Neural cell (in vitro differentiated cells): Measurements from ENCODE around the gene ZNF830. TPM values are rescaled to one million over a fixed set of nuclear protein-coding genes. Genes with fewer than 3 reads are reported as not detected.

Experiments used
- H2AFZ ChIP-seq: fragments of 200-600, 300-800 bp; sonication (generic), shearing (Covaris generic); 2 replicates; pipeline ENCODE4 v1.6.0; 2014; ENCODE audit warnings: low read depth, mild to moderate bottlenecking, antibody characterized with exemption, low read length, moderate library complexity
- H3F3A ChIP-seq: fragments of 200-600 bp; shearing (Covaris generic); 2 replicates; pipeline ENCODE4 v1.6.1; 2016; ENCODE audit warnings: mild to moderate bottlenecking, moderate library complexity, mixed read lengths, antibody characterized with exemption, low read length; ENCODE audit not compliant: insufficient read depth, poor library complexity, severe bottlenecking
- H3K27ac ChIP-seq: fragments of 200-600, 300-800 bp; sonication (generic), shearing (Covaris generic); 2 replicates; pipeline ENCODE4 v1.5.1; 2014; ENCODE audit warnings: mild to moderate bottlenecking, low read length, moderate library complexity
- H3K27me3 ChIP-seq: fragments of 300-800, 200-600 bp; sonication (generic), shearing (Covaris generic); 2 replicates; pipeline ENCODE4 v1.6.0; 2014; ENCODE audit warnings: mild to moderate bottlenecking, low read depth, low read length, moderate library complexity; ENCODE audit not compliant: insufficient read depth
- H3K36me3 ChIP-seq: fragments of 300-800, 200-600 bp; sonication (generic), shearing (Covaris generic); 2 replicates; pipeline ENCODE4 v1.5.1; 2014; ENCODE audit warnings: mild to moderate bottlenecking, antibody characterized with exemption, low read length, moderate library complexity; ENCODE audit not compliant: insufficient read depth
- H3K4me2 ChIP-seq: fragments of 300-800, 200-600 bp; sonication (generic), shearing (Covaris generic); 2 replicates; pipeline ENCODE4 v1.6.0; 2014; ENCODE audit warnings: mild to moderate bottlenecking, low read length
- H3K4me3 ChIP-seq: fragments of 300-800, 200-600 bp; sonication (generic), shearing (Covaris generic); 2 replicates; pipeline ENCODE4 v1.5.1; 2014; ENCODE audit warnings: mild to moderate bottlenecking, low read length, moderate library complexity
- H3K79me2 ChIP-seq: fragments of 200-600 bp; shearing (Covaris generic); replicated peaks from 2 replicates; pipeline ENCODE4 v1.6.0; 2014; ENCODE audit warnings: mild to moderate bottlenecking, low read length, moderate library complexity; ENCODE audit not compliant: insufficient read depth
- H3K9ac ChIP-seq: fragments of 300-800, 200-600 bp; sonication (generic), shearing (Covaris generic); 2 replicates; pipeline ENCODE4 v1.6.1; 2016; ENCODE audit warnings: mild to moderate bottlenecking, low read length, mixed read lengths
- H3K9me2 ChIP-seq: fragments of 200-600 bp; shearing (Covaris generic); 2 replicates; pipeline ENCODE4 v1.6.1; 2016; ENCODE audit warnings: mild to moderate bottlenecking, low read length, mixed read lengths; ENCODE audit not compliant: insufficient read depth
- H3K9me3 ChIP-seq: fragments of 200-600, 300-800 bp; sonication (generic), shearing (Covaris generic); 2 replicates; pipeline ENCODE4 v1.6.1; 2016; ENCODE audit warnings: mild to moderate bottlenecking, mixed run types, low read length, moderate library complexity, mixed read lengths
- H4K20me1 ChIP-seq: fragments of 200-600 bp; shearing (Covaris generic); 2 replicates; pipeline ENCODE4 v1.6.1; 2016; ENCODE audit warnings: mild to moderate bottlenecking, mixed run types; ENCODE audit not compliant: insufficient read depth
- EP300 ChIP-seq: fragments of 450-650 bp; conservative IDR thresholded peaks from 2 replicates; pipeline ENCODE4 v1.6.1; 2014; ENCODE audit warnings: antibody characterized with exemption, mild to moderate bottlenecking, moderate library complexity; ENCODE audit not compliant: poor library complexity, severe bottlenecking
- EZH2 ChIP-seq: fragments of 200-600, 300-800 bp; shearing (Covaris generic), sonication (generic); IDR thresholded peaks from 2 replicates; pipeline ENCODE4 v1.6.1; 2014; ENCODE audit warnings: antibody characterized with exemption, low read length, borderline replicate concordance, mild to moderate bottlenecking; ENCODE audit not compliant: insufficient read depth, poor library complexity, severe bottlenecking
- MXI1 ChIP-seq: fragments of 450-650 bp; conservative IDR thresholded peaks from 2 replicates; pipeline ENCODE4 v1.6.1; 2014; ENCODE audit warnings: antibody characterized with exemption, mild to moderate bottlenecking; ENCODE audit not compliant: poor library complexity, severe bottlenecking
- POLR2AphosphoS5 ChIP-seq: IDR thresholded peaks from 2 replicates; pipeline ENCODE4 v1.6.1; 2012
- RAD21 ChIP-seq: fragments of 450-650 bp; conservative IDR thresholded peaks from 2 replicates; pipeline ENCODE4 v1.6.1; 2014; ENCODE audit warnings: antibody characterized with exemption, mild to moderate bottlenecking, moderate library complexity
- SMC3 ChIP-seq: fragments of 450-650 bp; conservative IDR thresholded peaks from 2 replicates; pipeline ENCODE4 v1.6.1; 2014; ENCODE audit warnings: antibody characterized with exemption, mild to moderate bottlenecking, moderate library complexity; ENCODE audit not compliant: poor library complexity
- TAF1 ChIP-seq: IDR thresholded peaks from 2 replicates; pipeline ENCODE4 v1.6.1; 2012; ENCODE audit warnings: low read depth
- polyA plus RNA-seq: library from polyadenylated mRNA; depleted of rRNA; stranded (reverse); fragments of >200 nt; gene quantifications from 2 replicates; pipeline ENCODE4 v1.2.3, GENCODE V29; 2014
- TF ChIP-seq, protein P1 (sequence below): IDR thresholded peaks from 2 replicates; pipeline ENCODE4 v1.6.1; 2012; ENCODE audit warnings: borderline replicate concordance
- TF ChIP-seq, protein P2 (sequence below): fragments of 450-650 bp; IDR thresholded peaks from 2 replicates; pipeline ENCODE4 v1.5.1; 2014; ENCODE audit warnings: antibody characterized with exemption, mild to moderate bottlenecking, moderate library complexity; ENCODE audit not compliant: poor library complexity, severe bottlenecking

Gene ZNF830
- polyA plus RNA-seq, 1 donor from 2014 or later, result 14.7 TPM

DNA sequence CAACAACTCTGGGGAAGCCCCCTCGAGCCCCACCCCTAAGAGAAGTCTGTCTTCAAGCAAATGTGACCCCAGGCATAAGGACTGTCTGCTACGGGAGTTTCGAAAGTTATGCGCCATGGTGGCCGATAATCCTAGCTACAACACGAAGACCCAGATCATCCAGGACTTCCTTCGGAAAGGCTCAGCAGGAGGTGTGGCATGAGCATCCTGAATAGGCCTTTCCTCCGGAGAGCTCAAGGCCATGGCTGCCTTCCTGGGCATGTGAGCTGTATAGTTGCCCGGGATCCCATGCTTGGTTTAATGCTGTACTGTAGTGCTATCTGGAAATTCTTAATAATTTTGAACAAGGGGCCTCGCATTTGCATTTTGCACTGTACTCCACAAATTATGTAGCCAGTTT is 28.1 kb downstream of the ZNF830 start:
- Histone ChIP-seq H3F3A (no peaks in the 10 kb centered on the region), H3K9me3 (no peaks in the 10 kb centered on the region), H4K20me1 (no peaks in the 10 kb centered on the region), H3K27ac (no peak overlapping the region), H3K79me2 (peaks cover under 1% of the 10 kb centered on the region), H3K36me3 (no peaks in the 10 kb centered on the region), H3K9ac (no peak overlapping the region), H3K9me2 (no peaks in the 10 kb centered on the region), H3K4me3 (no peak overlapping the region), H3K4me2 (no peak overlapping the region), H3K27me3 (no peaks in the 10 kb centered on the region), H2AFZ (no peak overlapping the region)
- TF ChIP-seq SMC3, result no peak
- TF ChIP-seq, protein P1, sequence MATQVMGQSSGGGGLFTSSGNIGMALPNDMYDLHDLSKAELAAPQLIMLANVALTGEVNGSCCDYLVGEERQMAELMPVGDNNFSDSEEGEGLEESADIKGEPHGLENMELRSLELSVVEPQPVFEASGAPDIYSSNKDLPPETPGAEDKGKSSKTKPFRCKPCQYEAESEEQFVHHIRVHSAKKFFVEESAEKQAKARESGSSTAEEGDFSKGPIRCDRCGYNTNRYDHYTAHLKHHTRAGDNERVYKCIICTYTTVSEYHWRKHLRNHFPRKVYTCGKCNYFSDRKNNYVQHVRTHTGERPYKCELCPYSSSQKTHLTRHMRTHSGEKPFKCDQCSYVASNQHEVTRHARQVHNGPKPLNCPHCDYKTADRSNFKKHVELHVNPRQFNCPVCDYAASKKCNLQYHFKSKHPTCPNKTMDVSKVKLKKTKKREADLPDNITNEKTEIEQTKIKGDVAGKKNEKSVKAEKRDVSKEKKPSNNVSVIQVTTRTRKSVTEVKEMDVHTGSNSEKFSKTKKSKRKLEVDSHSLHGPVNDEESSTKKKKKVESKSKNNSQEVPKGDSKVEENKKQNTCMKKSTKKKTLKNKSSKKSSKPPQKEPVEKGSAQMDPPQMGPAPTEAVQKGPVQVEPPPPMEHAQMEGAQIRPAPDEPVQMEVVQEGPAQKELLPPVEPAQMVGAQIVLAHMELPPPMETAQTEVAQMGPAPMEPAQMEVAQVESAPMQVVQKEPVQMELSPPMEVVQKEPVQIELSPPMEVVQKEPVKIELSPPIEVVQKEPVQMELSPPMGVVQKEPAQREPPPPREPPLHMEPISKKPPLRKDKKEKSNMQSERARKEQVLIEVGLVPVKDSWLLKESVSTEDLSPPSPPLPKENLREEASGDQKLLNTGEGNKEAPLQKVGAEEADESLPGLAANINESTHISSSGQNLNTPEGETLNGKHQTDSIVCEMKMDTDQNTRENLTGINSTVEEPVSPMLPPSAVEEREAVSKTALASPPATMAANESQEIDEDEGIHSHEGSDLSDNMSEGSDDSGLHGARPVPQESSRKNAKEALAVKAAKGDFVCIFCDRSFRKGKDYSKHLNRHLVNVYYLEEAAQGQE, result no peak
- TF ChIP-seq TAF1, result no peak
- TF ChIP-seq MXI1, result no peak
- TF ChIP-seq RAD21, result no peak
- TF ChIP-seq EP300, result no peak
- TF ChIP-seq, protein P2, sequence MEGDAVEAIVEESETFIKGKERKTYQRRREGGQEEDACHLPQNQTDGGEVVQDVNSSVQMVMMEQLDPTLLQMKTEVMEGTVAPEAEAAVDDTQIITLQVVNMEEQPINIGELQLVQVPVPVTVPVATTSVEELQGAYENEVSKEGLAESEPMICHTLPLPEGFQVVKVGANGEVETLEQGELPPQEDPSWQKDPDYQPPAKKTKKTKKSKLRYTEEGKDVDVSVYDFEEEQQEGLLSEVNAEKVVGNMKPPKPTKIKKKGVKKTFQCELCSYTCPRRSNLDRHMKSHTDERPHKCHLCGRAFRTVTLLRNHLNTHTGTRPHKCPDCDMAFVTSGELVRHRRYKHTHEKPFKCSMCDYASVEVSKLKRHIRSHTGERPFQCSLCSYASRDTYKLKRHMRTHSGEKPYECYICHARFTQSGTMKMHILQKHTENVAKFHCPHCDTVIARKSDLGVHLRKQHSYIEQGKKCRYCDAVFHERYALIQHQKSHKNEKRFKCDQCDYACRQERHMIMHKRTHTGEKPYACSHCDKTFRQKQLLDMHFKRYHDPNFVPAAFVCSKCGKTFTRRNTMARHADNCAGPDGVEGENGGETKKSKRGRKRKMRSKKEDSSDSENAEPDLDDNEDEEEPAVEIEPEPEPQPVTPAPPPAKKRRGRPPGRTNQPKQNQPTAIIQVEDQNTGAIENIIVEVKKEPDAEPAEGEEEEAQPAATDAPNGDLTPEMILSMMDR, result no peak
- no peak for TF ChIP-seq EZH2
- TF ChIP-seq POLR2AphosphoS5, result no peak

DNA sequence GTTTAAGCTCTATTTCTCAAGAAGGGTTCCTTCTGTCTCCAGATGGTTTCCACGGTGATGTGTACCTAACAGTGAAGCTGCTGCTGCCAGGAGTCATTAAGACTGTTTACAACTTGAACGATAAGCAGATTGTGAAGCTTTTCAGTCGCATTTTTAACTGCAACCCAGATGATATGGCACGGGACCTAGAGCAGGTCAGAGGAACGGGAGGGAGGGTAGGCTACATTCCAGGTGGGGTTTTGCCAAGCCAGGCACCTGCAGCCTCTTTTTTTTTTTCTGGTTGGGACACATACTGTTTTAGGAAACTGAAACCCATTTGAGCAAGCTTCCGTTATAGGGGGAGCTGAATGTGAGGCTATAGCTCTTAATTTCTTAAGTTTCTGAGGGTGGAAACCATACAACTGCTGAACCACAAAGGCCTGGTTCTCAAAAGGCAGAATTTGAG is 29.6 kb downstream of the ZNF830 start:
- Histone ChIP-seq H3K4me2 (no peak overlapping the region), H3F3A (no peaks in the 10 kb centered on the region), H2AFZ (no peak overlapping the region), H3K27me3 (no peaks in the 10 kb centered on the region), H3K27ac (no peak overlapping the region), H3K36me3 (no peaks in the 10 kb centered on the region), H3K9ac (no peak overlapping the region), H3K9me2 (no peaks in the 10 kb centered on the region), H3K4me3 (no peak overlapping the region), H3K79me2 (no peaks in the 10 kb centered on the region), H3K9me3 (no peaks in the 10 kb centered on the region), H4K20me1 (no peaks in the 10 kb centered on the region)
- TF ChIP-seq EP300, result no peak
- TF ChIP-seq, protein P2, result no peak
- TF ChIP-seq TAF1, result no peak
- no peak for TF ChIP-seq MXI1
- no peak for TF ChIP-seq POLR2AphosphoS5
- TF ChIP-seq, protein P1, result no peak
- TF ChIP-seq RAD21, result no peak
- TF ChIP-seq SMC3, result no peak
- no peak for TF ChIP-seq EZH2
